ENCODE results near the gene E2F6. TPM values are rescaled to one million over a fixed set of nuclear protein-coding genes. Genes with fewer than 3 reads are reported as not detected.

E2F6 gene
- total and polyA plus RNA-seq, 2 of the 4 experiments (the other 2 are of a cell fraction) = 8.2 to 10.9 TPM

- Histone ChIP-seq H2BK15ac (ENCODE audit: low read depth, low read length) (no peak overlapping the region), H4K20me1 (ENCODE audit: insufficient read depth, low read length) (no peaks in the 10 kb centered on the region), H4K91ac (ENCODE audit: insufficient read depth, low read depth, low read length) (no peak overlapping the region), H4K8ac (ENCODE audit: low read depth in 2 of 2, low read length in 2 of 2) (no peak overlapping the region), H3K18ac (ENCODE audit: low read depth, low read length) (no peak overlapping the region), H3K56ac (ENCODE audit: extremely low read depth, insufficient read depth, low read length) (no peak overlapping the region), H3K4me1 (ENCODE audit: control insufficient read depth, insufficient read depth, low read length) (no peaks in the 10 kb centered on the region), H3K36me3 (ENCODE audit: control insufficient read depth, insufficient read depth, low read length) (no peaks in the 10 kb centered on the region), H4K5ac (ENCODE audit: low read depth, low read length) (no peak overlapping the region), H3K27ac (ENCODE audit: insufficient read depth, low read length) (no peak overlapping the region), H3K4ac (ENCODE audit: low read depth, low read length) (no peak overlapping the region), H3K9me1 (ENCODE audit: insufficient read depth, low read length) (no peaks in the 10 kb centered on the region), H3K14ac (replicated peaks; ENCODE audit: low read depth, low read length) (no peak overlapping the region), H3K4me2 (ENCODE audit: low read depth, low read length) (no peak overlapping the region), H3K23ac (ENCODE audit: low read depth, low read length) (no peak overlapping the region), H3K27me3 (ENCODE audit: control insufficient read depth, insufficient read depth, low read length) (no peaks in the 10 kb centered on the region), H2BK20ac (ENCODE audit: low read depth, low read length) (no peak overlapping the region), H2AK9ac (replicated peaks; ENCODE audit: low read depth, low read length, poor library complexity) (no peak overlapping the region), H3K79me1 (ENCODE audit: low read depth in 1 of 2, low read length in 2 of 2) (no peaks in the 10 kb centered on the region), H2AK5ac (ENCODE audit: low read depth, low read length) (no peak overlapping the region), H3K4me3 (ENCODE audit: insufficient read depth, low read depth, low read length) (no peak overlapping the region), H2BK120ac (ENCODE audit: low read depth, low read length) (no peak overlapping the region), H2BK5ac (ENCODE audit: low read depth, low read length, poor library complexity, severe bottlenecking) (no peak overlapping the region), H3K9ac (ENCODE audit: low read depth, low read length) (no peak overlapping the region), H3K9me3 (ENCODE audit: control insufficient read depth, insufficient read depth, low read length) (peaks cover 4% of the 10 kb centered on the region), H2AFZ (replicated peaks; ENCODE audit: low read length, poor library complexity) (no peak overlapping the region)
- DNase-seq (no peak), ATAC-seq (ENCODE audit: low read depth) (no peak)
- no TSS peak for BruUV-seq (replicated peaks)
- intact Hi-C loops (cut with micrococcal nuclease) (no loop called here), in situ Hi-C loops (cut with MboI; ENCODE audit: low sequenced_read_pairs) (loop anchor here (5.0 kb wide), 1 partner anchor 180 kb away; no protein-coding TSS in a partner anchor), dilution Hi-C loops (cut with HindIII; ENCODE audit: low sequenced_read_pairs, unreplicated experiment) (no loop called here)
- no CpG with 5 or more reads among the region's 2 CpGs for WGBS, 2 experiments (ENCODE audit: extremely low coverage in 2 of 2, insufficient read length in 1 of 2)
- no peak for TF ChIP-seq NFE2L2 (IDR thresholded peaks at IDR 0.05; ENCODE audit: low read depth, low read length)
- no peak for TF ChIP-seq RCOR1 (IDR thresholded peaks at IDR 0.05; ENCODE audit: insufficient replicate concordance, low read length)
- TF ChIP-seq POLR2A (IDR thresholded peaks at IDR 0.05; ENCODE audit: low read depth, low read length) = no peak
- TF ChIP-seq, protein P1, sequence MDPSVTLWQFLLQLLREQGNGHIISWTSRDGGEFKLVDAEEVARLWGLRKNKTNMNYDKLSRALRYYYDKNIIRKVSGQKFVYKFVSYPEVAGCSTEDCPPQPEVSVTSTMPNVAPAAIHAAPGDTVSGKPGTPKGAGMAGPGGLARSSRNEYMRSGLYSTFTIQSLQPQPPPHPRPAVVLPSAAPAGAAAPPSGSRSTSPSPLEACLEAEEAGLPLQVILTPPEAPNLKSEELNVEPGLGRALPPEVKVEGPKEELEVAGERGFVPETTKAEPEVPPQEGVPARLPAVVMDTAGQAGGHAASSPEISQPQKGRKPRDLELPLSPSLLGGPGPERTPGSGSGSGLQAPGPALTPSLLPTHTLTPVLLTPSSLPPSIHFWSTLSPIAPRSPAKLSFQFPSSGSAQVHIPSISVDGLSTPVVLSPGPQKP (IDR thresholded peaks at IDR 0.05; ENCODE audit: borderline replicate concordance, low read depth, low read length) = no peak
- TF ChIP-seq, protein P2, sequence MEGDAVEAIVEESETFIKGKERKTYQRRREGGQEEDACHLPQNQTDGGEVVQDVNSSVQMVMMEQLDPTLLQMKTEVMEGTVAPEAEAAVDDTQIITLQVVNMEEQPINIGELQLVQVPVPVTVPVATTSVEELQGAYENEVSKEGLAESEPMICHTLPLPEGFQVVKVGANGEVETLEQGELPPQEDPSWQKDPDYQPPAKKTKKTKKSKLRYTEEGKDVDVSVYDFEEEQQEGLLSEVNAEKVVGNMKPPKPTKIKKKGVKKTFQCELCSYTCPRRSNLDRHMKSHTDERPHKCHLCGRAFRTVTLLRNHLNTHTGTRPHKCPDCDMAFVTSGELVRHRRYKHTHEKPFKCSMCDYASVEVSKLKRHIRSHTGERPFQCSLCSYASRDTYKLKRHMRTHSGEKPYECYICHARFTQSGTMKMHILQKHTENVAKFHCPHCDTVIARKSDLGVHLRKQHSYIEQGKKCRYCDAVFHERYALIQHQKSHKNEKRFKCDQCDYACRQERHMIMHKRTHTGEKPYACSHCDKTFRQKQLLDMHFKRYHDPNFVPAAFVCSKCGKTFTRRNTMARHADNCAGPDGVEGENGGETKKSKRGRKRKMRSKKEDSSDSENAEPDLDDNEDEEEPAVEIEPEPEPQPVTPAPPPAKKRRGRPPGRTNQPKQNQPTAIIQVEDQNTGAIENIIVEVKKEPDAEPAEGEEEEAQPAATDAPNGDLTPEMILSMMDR (conservative IDR thresholded peaks at IDR 0.05; ENCODE audit: low read depth, low read length) = no peak
- no peak for TF ChIP-seq FOS (IDR thresholded peaks at IDR 0.05; ENCODE audit: low read depth, low read length)
- no peak for TF ChIP-seq BHLHE40 (IDR thresholded peaks at IDR 0.05; ENCODE audit: low read depth, low read length)
- TF ChIP-seq, protein P3, sequence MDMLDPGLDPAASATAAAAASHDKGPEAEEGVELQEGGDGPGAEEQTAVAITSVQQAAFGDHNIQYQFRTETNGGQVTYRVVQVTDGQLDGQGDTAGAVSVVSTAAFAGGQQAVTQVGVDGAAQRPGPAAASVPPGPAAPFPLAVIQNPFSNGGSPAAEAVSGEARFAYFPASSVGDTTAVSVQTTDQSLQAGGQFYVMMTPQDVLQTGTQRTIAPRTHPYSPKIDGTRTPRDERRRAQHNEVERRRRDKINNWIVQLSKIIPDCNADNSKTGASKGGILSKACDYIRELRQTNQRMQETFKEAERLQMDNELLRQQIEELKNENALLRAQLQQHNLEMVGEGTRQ (IDR thresholded peaks at IDR 0.05; ENCODE audit: low read depth, low read length) = no peak
- no peak for TF ChIP-seq MAFK (IDR thresholded peaks at IDR 0.05; ENCODE audit: low read depth, low read length)
- TF ChIP-seq CEBPB (IDR thresholded peaks at IDR 0.05; ENCODE audit: low read depth, low read length) = no peak
- no peak for TF ChIP-seq RAD21 (IDR thresholded peaks at IDR 0.05; ENCODE audit: low read length)
- TF ChIP-seq CHD1 (IDR thresholded peaks at IDR 0.05; ENCODE audit: low read depth, low read length) = no peak
- no peak for TF ChIP-seq RFX5 (IDR thresholded peaks at IDR 0.05; ENCODE audit: low read depth, low read length)
- TF ChIP-seq MAZ (IDR thresholded peaks at IDR 0.05; ENCODE audit: borderline replicate concordance, low read depth, low read length) = no peak
- no peak for TF ChIP-seq SMC3 (IDR thresholded peaks at IDR 0.05; ENCODE audit: low read depth, low read length)
- no peak for TF ChIP-seq MXI1 (IDR thresholded peaks at IDR 0.05; ENCODE audit: borderline replicate concordance, low read depth, low read length)
- ChIA-PET POLR2A (ENCODE audit: unreplicated experiment) (no interaction called here), CTCF (no interaction called here)
Observed at GRCh38 chr2:11416931-11417330, 49.0 kb downstream of the E2F6 start.
